Vagina (tissue), 2 donors: ENCODE results near the gene FOXN3. TPM values are rescaled to one million over a fixed set of nuclear protein-coding genes. Genes with fewer than 3 reads are reported as not detected.
A peak's percentile ranks its signal among the peaks of the same experiment; 100 is the strongest.

Experiments used
- DNase-seq, 2 donors: peaks; one replicate each; pipeline ENCODE4 v3.0.0-alpha.2; 2017; ENCODE audit errors: extremely low spot score in 2 of 2
- H3K27ac ChIP-seq: fragments of 200-600 bp; sonication (generic); one replicate; pipeline ENCODE4 v1.5.1; 2019
- H3K27me3 ChIP-seq: fragments of 200-600 bp; sonication (generic); one replicate; pipeline ENCODE4 v1.5.1; 2019
- H3K36me3 ChIP-seq, 2 donors: fragments of 200-600 bp; sonication (generic); one replicate each; pipeline ENCODE4 v1.5.1; 2017 to 2019
- H3K4me1 ChIP-seq: fragments of 200-600 bp; sonication (generic); one replicate; pipeline ENCODE4 v1.5.1; 2019
- H3K4me3 ChIP-seq, 2 donors: fragments of 200-600 bp; sonication (generic); 1 replicate in 1 of 2; 2 replicates in 1 of 2; pipeline ENCODE4 v1.5.1; 2016 to 2019
- H3K9me3 ChIP-seq: fragments of 200-600 bp; sonication (generic); one replicate; pipeline ENCODE4 v1.5.1; 2019
- CTCF ChIP-seq, 3 experiments: fragments of 450-650 bp in 2 of 3; fragments of 200-600 bp in 1 of 3; sonication (generic) in 1 of 3; IDR thresholded peaks; one replicate each; pipeline ENCODE4 v1.5.1; 2017 to 2019; ENCODE audit warnings: antibody characterized with exemption in 3 of 3, mild to moderate bottlenecking in 2 of 3, moderate library complexity in 2 of 3
- POLR2A ChIP-seq, 2 donors: fragments of 450-650 bp; IDR thresholded peaks; one replicate each; pipeline ENCODE4 v1.6.1; 2017; ENCODE audit warnings: antibody characterized with exemption in 2 of 2, mild to moderate bottlenecking in 2 of 2, moderate library complexity in 2 of 2
- POLR2AphosphoS5 ChIP-seq, 2 donors: sonication (generic); formaldehyde crosslinking; IDR thresholded peaks; one replicate each; pipeline ENCODE4 v1.9.0; 2017; ENCODE audit warnings: antibody characterized with exemption in 2 of 2, mild to moderate bottlenecking in 2 of 2, low read depth in 1 of 2; ENCODE audit not compliant: insufficient read depth in 1 of 2
- intact Hi-C: fragments of 100-400 bp; cut with DNase I; formaldehyde crosslinking; loops from one replicate; pipeline ENCODE4 v1.15.1; 2023
- total RNA-seq: library from RNA; depleted of rRNA; stranded (reverse); fragments of >200 nt; gene quantifications from one replicate; pipeline ENCODE4 v1.2.3, GENCODE V29; 2016

Gene FOXN3
- total RNA-seq, 1 donor from 2014 or later = 111 TPM

DNA sequence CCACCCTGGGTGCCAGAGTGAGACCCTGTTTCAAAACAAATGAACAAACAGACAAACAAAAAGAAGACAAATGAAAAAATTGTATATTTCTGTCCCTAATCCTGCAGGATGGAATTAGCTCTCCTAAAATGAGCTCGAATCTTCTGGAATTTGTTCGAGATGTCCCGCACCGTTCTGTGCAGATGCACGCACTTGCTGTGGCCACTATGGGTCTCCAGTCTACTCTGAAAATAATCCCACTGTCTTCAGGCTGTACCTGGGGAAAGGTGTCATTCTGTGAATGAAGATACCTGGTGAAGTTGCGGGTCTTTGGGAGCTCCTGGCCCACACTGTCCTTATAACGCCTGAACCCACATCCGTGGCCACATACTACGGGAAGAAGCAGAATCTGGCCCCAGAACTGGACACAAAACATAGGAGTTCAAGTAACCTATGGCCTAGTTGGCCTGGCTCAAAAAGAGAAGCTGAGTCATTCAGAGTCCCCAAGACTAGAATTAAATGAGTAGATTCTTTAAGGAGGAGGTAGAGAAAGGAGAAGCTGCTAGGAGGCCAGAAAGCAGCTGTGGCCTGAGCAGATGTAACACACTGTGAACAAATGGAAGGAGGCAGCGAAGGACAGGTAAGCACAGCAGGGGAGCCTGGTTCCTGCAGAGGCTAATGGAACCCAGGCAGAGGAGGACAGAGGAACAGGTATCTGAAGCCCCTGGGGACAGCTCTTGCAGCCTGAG is 108.6 kb downstream of the FOXN3 start:
- Histone ChIP-seq H3K9me3 (no peaks in the 10 kb centered on the region), H3K4me3 (no peak overlapping the region), H3K27ac (no peak overlapping the region), H3K36me3 (no peaks in the 10 kb centered on the region), H3K27me3 (no peaks in the 10 kb centered on the region), H3K4me1 (peaks cover 49% of the 10 kb centered on the region)
- no peak for TF ChIP-seq POLR2AphosphoS5 (IDR thresholded peaks at IDR 0.05; ENCODE audit: insufficient read depth in 1 of 2, low read depth in 1 of 2)
- no peak for TF ChIP-seq POLR2A (IDR thresholded peaks at IDR 0.05)
- no peak for TF ChIP-seq CTCF (IDR thresholded peaks at IDR 0.05)
- intact Hi-C loops = no loop called here
- DNase-seq = no peak

GRCh38 chr14:89307409-89307808 is 109.6 kb downstream of the FOXN3 start:
- H3K9me3 ChIP-seq = no peaks in the 10 kb centered on the region
- H3K4me3 ChIP-seq = no peak overlapping the region
- no peak for TF ChIP-seq POLR2A (IDR thresholded peaks at IDR 0.05)
- no peak for TF ChIP-seq POLR2AphosphoS5 (IDR thresholded peaks at IDR 0.05; ENCODE audit: insufficient read depth in 1 of 2, low read depth in 1 of 2)
- no peak for TF ChIP-seq CTCF (IDR thresholded peaks at IDR 0.05)
- H3K4me1 ChIP-seq = peaks cover 59% of the 10 kb centered on the region
- H3K36me3 ChIP-seq = no peaks in the 10 kb centered on the region
- intact Hi-C loops = no loop called here
- DNase-seq = no peak
- no peak overlapping the region for H3K27ac ChIP-seq
- H3K27me3 ChIP-seq = no peaks in the 10 kb centered on the region

DNA sequence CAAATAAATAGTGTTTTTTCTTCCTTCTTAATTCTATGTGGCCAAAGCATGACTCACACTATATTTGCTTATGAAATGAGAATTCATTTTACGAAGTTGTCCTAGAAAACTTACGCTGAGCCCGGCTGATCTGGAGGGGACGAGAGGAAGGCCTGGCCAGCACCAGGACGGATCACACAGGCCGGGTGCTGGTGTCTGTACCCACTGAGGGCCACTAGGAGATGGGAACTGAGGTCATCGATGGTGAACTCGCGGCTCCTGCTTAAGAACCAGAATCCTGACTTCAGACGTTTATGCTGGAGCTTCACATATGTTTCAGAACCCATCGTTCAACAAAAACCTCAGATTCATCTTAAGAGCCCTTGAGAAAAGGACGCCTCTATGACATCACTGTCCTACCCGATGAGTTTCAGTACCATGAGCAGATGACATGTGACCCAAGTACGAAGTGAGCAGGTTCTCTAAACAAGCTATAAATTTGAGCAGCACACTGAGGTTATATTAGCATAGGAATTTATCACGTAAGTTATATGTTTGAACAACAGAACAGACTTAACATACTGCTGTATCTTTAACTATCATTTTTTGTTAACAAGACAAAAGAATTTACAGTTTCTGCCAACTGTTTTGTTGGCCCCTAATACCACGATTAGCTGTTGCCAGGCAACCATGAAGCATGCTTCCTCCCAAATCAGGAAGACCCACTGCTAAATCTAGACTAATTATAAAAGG is 111.9 kb downstream of the FOXN3 start:
- Histone ChIP-seq H3K9me3 (no peaks in the 10 kb centered on the region), H3K4me1 (peaks cover 65% of the 10 kb centered on the region), H3K27ac (peak overlapping the region; percentile 92), H3K36me3 (no peaks in the 10 kb centered on the region), H3K4me3 (no peak overlapping the region), H3K27me3 (no peaks in the 10 kb centered on the region)
- TF ChIP-seq CTCF (IDR thresholded peaks at IDR 0.05) (no peak), POLR2AphosphoS5 (IDR thresholded peaks at IDR 0.05; ENCODE audit: insufficient read depth in 1 of 2, low read depth in 1 of 2) (peak; percentile 29 to 55)
- no peak for DNase-seq
- intact Hi-C loops = no loop called here

- peak overlapping the region; percentile 2 to 8 for H3K4me3 ChIP-seq
- TF ChIP-seq CTCF (IDR thresholded peaks at IDR 0.05) (no peak), POLR2A (IDR thresholded peaks at IDR 0.05) (no peak), POLR2AphosphoS5 (IDR thresholded peaks at IDR 0.05; ENCODE audit: insufficient read depth in 1 of 2, low read depth in 1 of 2) (no peak)
- intact Hi-C loops = no loop called here
- H3K27ac ChIP-seq = peak overlapping the region; percentile 92
- no peaks in the 10 kb centered on the region for H3K27me3 ChIP-seq
- H3K4me1 ChIP-seq = peaks cover 61% of the 10 kb centered on the region
- H3K36me3 ChIP-seq = no peaks in the 10 kb centered on the region
- DNase-seq = no peak
- no peaks in the 10 kb centered on the region for H3K9me3 ChIP-seq
Measured at GRCh38 chr14:89304561-89304960, 112.5 kb downstream of the FOXN3 start.
